K562 (cell line): ENCODE measurements around the gene PLEKHG4B. TPM values are rescaled to one million over a fixed set of nuclear protein-coding genes. Genes with fewer than 3 reads are reported as not detected.

Source experiments
- ATAC-seq: fragments of 200-7000 bp; cut with Tn5 transposase; 3 replicates; pipeline ENCODE4 v1.9.1; 2020; ENCODE audit warnings: moderate library complexity
- BruUV-seq: library from RNA; stranded (reverse); fragments of 400-500 nt; replicated peaks from 2 replicates; lab custom pipeline; 2021; lab: Mats Ljungman, UMichigan
- CTCF ChIA-PET: fragments of 300-600 bp; formaldehyde crosslinking; extraction: SDS; loops from one replicate; lab custom pipeline; 2021; ENCODE audit warnings: low intra/inter-chr PET ratio; lab: Yijun Ruan, JAX
- POLR2A ChIA-PET: fragments of 300-600, 350-650 bp; sonication (Branson Sonifier 250); formaldehyde crosslinking; extraction: SDS; loops from one replicate; lab custom pipeline; 2021; ENCODE audit warnings: antibody characterized with exemption, inconsistent platforms; lab: Yijun Ruan, JAX
- DNase-seq, 4 experiments: peaks; one replicate each; pipeline versions ENCODE4 v3.0.0 to v3.0.0-alpha.2; 2011 to 2018; ENCODE audit warnings: low spot score in 3 of 4, mixed read lengths in 3 of 4; ENCODE audit errors: extremely low read depth in 1 of 4
- FAIRE-seq: peaks from 2 replicates; lab custom pipeline; 2011; peaks lifted over from hg19 to GRCh38; lab: Jason Lieb, UNC
- H2AFZ ChIP-seq: 2 replicates; pipeline ENCODE4 v1.6.0; 2011; ENCODE audit warnings: low read depth, low read length, control low read depth, inconsistent platforms
- H3K27ac ChIP-seq: fragments of 200-600 bp; 3 replicates; pipeline ENCODE4 v1.8.0; 2011; ENCODE audit warnings: low read depth, mild to moderate bottlenecking, control low read depth, inconsistent platforms, low read length, moderate library complexity, mixed read lengths; ENCODE audit errors: extremely low read depth
- H3K27me3 ChIP-seq, 2 experiments: fragments of 300-600 bp in 1 of 2; 2 replicates in 1 of 2; 3 replicates in 1 of 2; pipeline versions ENCODE4 v1.6.0 to v1.8.0; 2011; ENCODE audit warnings: inconsistent platforms in 2 of 2, low read length in 2 of 2, mild to moderate bottlenecking in 1 of 2, mixed read lengths in 1 of 2, moderate library complexity in 1 of 2; ENCODE audit not compliant: control insufficient read depth in 2 of 2, insufficient read depth in 2 of 2
- H3K36me3 ChIP-seq: fragments of 300-600 bp; 3 replicates; pipeline ENCODE4 v1.8.0; 2011; ENCODE audit warnings: mild to moderate bottlenecking, low read length, inconsistent platforms; ENCODE audit not compliant: control insufficient read depth, insufficient read depth
- H3K4me1 ChIP-seq, 2 experiments: fragments of 200-600 bp in 1 of 2; replicated peaks in 1 of 2; 2 replicates in 1 of 2; 3 replicates in 1 of 2; pipeline versions ENCODE4 v1.5.1 to v1.8.0; 2011; ENCODE audit warnings: inconsistent platforms in 2 of 2, low read length in 2 of 2, mild to moderate bottlenecking in 1 of 2, mixed read lengths in 1 of 2, moderate library complexity in 1 of 2; ENCODE audit not compliant: control insufficient read depth in 2 of 2, insufficient read depth in 2 of 2
- H3K4me2 ChIP-seq: 2 replicates; pipeline ENCODE4 v1.6.1; 2011; ENCODE audit warnings: low read length, control low read depth, inconsistent platforms, mixed read lengths; ENCODE audit not compliant: insufficient read depth
- H3K4me3 ChIP-seq: fragments of 200-600 bp; sonication (generic), shearing (Covaris generic); 2 replicates; pipeline ENCODE4 v1.5.1; 2016; ENCODE audit warnings: control low read depth, inconsistent platforms
- H3K79me2 ChIP-seq: fragments of 200-600 bp; 3 replicates; pipeline ENCODE4 v1.8.0; 2011; ENCODE audit warnings: low read length, inconsistent platforms; ENCODE audit not compliant: control insufficient read depth, insufficient read depth
- H3K9ac ChIP-seq, 2 experiments: 2 replicates each; pipeline versions ENCODE4 v1.6.0 to v1.6.1; 2011; ENCODE audit warnings: low read depth in 2 of 2, low read length in 2 of 2, control low read depth in 1 of 2, inconsistent platforms in 1 of 2, mild to moderate bottlenecking in 1 of 2, mixed read lengths in 1 of 2; ENCODE audit not compliant: insufficient read depth in 1 of 2
- H3K9me1 ChIP-seq: one replicate; pipeline ENCODE4 v1.6.0; 2011; ENCODE audit warnings: inconsistent platforms, mild to moderate bottlenecking, low read length, moderate library complexity; ENCODE audit not compliant: control insufficient read depth, insufficient read depth
- H3K9me3 ChIP-seq: replicated peaks from 2 replicates; pipeline ENCODE4 v1.5.1; 2011; ENCODE audit warnings: low read depth, low read length, inconsistent platforms; ENCODE audit not compliant: control insufficient read depth, insufficient read depth
- H4K20me1 ChIP-seq: replicated peaks from 2 replicates; pipeline ENCODE4 v1.6.1; 2011; ENCODE audit warnings: low read length, inconsistent platforms, mixed read lengths; ENCODE audit not compliant: control insufficient read depth, insufficient read depth
- FOXJ2 ChIP-seq: fragments of 200-800 bp; sonication (Bioruptor generic); IDR thresholded peaks from 2 replicates; pipeline ENCODE4 v1.6.1; 2016; ENCODE audit warnings: missing genetic modification characterization, missing compliant biosample characterization
- NFRKB ChIP-seq: fragments of 450-650 bp; IDR thresholded peaks from 2 replicates; pipeline ENCODE4 v1.6.1; 2016; ENCODE audit warnings: low read depth
- PYGO2 ChIP-seq: fragments of 450-650 bp; IDR thresholded peaks from 2 replicates; pipeline ENCODE4 v1.6.1; 2016; ENCODE audit warnings: mild to moderate bottlenecking, missing genetic modification characterization, moderate library complexity, missing compliant biosample characterization
- SRSF7 ChIP-seq: fragments of 200-400 bp; formaldehyde crosslinking; optimal IDR thresholded peaks from 2 replicates; pipeline ENCODE3; 2017; ENCODE audit warnings: mild to moderate bottlenecking, low read depth, low read length
- WGBS: fragments of 100-300 bp; shearing (Covaris generic); methylation state at CpG from one replicate; pipeline ENCODE4 v1.1.6; 2016; ENCODE audit warnings: low coverage, mixed read lengths; ENCODE audit not compliant: insufficient coverage; ENCODE audit errors: missing lambda C conversion rate; 5-methylcytosine and 5-hydroxymethylcytosine counted together
- in situ Hi-C: fragments of 300-500 bp; cut with MboI; formaldehyde crosslinking; loops from 4 replicates; pipeline ENCODE4 v1.15.0; 2018; ENCODE audit warnings: inconsistent platforms, mixed read lengths
- intact Hi-C: fragments of 100-400 bp; cut with micrococcal nuclease; formaldehyde crosslinking; loops from 2 replicates; pipeline ENCODE4 v1.14.2; 2022
- polyA plus RNA-seq, 8 experiments: library from polyadenylated mRNA; depleted of rRNA in 4 of 8; stranded (reverse) in 5 of 8; unstranded in 3 of 8; fragments of >200 nt; fragmentation: Nextera tagmentation in 2 of 8; fragmentation: Illumina TruSeq in 1 of 8; extraction: Ambion mirVana in 2 of 8; extraction: Trizol in 1 of 8; gene quantifications; 2 replicates each; pipeline versions ENCODE4 v1.2.1 to v1.2.3, GENCODE V29; 2011 to 2014; ENCODE audit warnings: inconsistent platforms in 1 of 8, missing spikeins in 1 of 8
- total RNA-seq, 7 experiments: library from RNA; depleted of rRNA in 6 of 7; stranded (reverse); fragments of >200 nt in 6 of 7; fragmentation: Illumina TruSeq in 2 of 7; extraction: Trizol in 2 of 7; gene quantifications; 2 replicates each; pipeline versions ENCODE4 v1.2.1 to v1.2.3, GENCODE V29; 2011 to 2021; ENCODE audit warnings: low replicate concordance in 1 of 7
- TF ChIP-seq, protein P1 (sequence below): IDR thresholded peaks from 3 replicates; pipeline ENCODE4 v1.6.1; 2011; ENCODE audit warnings: borderline replicate concordance, mild to moderate bottlenecking, moderate library complexity; ENCODE audit not compliant: insufficient read length; ENCODE audit errors: extremely low read depth
- TF ChIP-seq, protein P2 (sequence below): fragments of 450-650 bp; IDR thresholded peaks from 2 replicates; pipeline ENCODE4 v1.6.1; 2018; ENCODE audit warnings: mild to moderate bottlenecking, low read depth; ENCODE audit not compliant: partially characterized antibody
- TF ChIP-seq, protein P3 (sequence below): fragments of 450-650 bp; IDR thresholded peaks from 2 replicates; pipeline ENCODE4 v1.7.1; 2018; ENCODE audit warnings: mild to moderate bottlenecking, low read depth; ENCODE audit not compliant: partially characterized antibody
- TF ChIP-seq, protein P4 (sequence below): fragments of 450-650 bp; formaldehyde crosslinking; IDR thresholded peaks from 2 replicates; pipeline ENCODE4 v1.4.0; 2020; ENCODE audit warnings: mild to moderate bottlenecking, moderate library complexity
- TF ChIP-seq, protein P5 (sequence below): fragments of 250-450 bp; sonication (Bioruptor Pico); IDR thresholded peaks from 2 replicates; pipeline ENCODE4 v1.4.0; 2020; ENCODE audit warnings: mild to moderate bottlenecking, moderate library complexity

Gene PLEKHG4B
- total and polyA plus RNA-seq, 9 of the 15 experiments (the other 6 are each of a cell fraction or from before 2014, with no cell fraction given): 0.02 TPM; not detected in 8

DNA sequence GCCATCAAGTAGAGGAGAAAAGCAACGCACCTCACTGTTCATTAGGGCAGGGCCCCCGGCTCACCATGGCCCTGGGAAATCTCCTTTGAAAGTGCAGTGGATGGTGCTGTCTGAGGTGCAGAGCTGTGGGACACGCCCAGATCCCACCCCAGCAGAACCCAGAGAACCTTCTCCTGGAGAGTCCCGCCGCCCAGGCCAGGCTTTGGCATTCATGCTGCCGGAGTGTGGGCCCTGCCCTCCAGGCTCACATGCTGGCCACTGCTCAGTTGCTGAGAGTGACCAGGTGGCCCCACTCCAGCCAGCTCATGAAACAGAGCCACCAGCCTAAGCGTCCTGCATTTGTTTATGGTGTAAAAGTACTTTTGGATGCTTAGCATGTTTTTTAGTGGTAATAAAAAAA is 75.5 kb downstream of the PLEKHG4B start:
- Histone ChIP-seq H3K9ac (no peak overlapping the region), H3K4me1 (peaks cover 0 to 22% of the 10 kb centered on the region in 2 experiments; a peak in 3 of 5 replicates), H3K36me3 (no peaks in the 10 kb centered on the region), H2AFZ (no peak overlapping the region), H3K27me3 (peaks cover 37 to 67% of the 10 kb centered on the region in 2 experiments), H3K27ac (no peak overlapping the region), H3K4me3 (no peak overlapping the region), H3K79me2 (no peaks in the 10 kb centered on the region), H3K4me2 (no peak overlapping the region), H3K9me1 (peaks cover 4% of the 10 kb centered on the region), H3K9me3 (no peaks in the 10 kb centered on the region), H4K20me1 (0 out of 2 replicates have a peak, but pooled peaks cover under 1% of the 10 kb centered on the region)
- intact Hi-C loops: no loop called here
- FAIRE-seq: no peak
- POLR2A ChIA-PET: interaction anchor here (1.2 kb wide), 1 partner anchor 8 kb away, joined by 3 read pairs; no protein-coding TSS in a partner anchor
- 9% methylated on average over 7 of the region's 7 CpGs for WGBS
- in situ Hi-C loops: no loop called here
- no peak for DNase-seq
- BruUV-seq: no TSS peak
- ATAC-seq: no peak
- CTCF ChIA-PET: no interaction called here
- TF ChIP-seq FOXJ2 (no peak), SRSF7 (no peak), PYGO2 (tag) (no peak), NFRKB (no peak)
- TF ChIP-seq, protein P1, sequence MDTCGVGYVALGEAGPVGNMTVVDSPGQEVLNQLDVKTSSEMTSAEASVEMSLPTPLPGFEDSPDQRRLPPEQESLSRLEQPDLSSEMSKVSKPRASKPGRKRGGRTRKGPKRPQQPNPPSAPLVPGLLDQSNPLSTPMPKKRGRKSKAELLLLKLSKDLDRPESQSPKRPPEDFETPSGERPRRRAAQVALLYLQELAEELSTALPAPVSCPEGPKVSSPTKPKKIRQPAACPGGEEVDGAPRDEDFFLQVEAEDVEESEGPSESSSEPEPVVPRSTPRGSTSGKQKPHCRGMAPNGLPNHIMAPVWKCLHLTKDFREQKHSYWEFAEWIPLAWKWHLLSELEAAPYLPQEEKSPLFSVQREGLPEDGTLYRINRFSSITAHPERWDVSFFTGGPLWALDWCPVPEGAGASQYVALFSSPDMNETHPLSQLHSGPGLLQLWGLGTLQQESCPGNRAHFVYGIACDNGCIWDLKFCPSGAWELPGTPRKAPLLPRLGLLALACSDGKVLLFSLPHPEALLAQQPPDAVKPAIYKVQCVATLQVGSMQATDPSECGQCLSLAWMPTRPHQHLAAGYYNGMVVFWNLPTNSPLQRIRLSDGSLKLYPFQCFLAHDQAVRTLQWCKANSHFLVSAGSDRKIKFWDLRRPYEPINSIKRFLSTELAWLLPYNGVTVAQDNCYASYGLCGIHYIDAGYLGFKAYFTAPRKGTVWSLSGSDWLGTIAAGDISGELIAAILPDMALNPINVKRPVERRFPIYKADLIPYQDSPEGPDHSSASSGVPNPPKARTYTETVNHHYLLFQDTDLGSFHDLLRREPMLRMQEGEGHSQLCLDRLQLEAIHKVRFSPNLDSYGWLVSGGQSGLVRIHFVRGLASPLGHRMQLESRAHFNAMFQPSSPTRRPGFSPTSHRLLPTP: no peak
- TF ChIP-seq, protein P2, sequence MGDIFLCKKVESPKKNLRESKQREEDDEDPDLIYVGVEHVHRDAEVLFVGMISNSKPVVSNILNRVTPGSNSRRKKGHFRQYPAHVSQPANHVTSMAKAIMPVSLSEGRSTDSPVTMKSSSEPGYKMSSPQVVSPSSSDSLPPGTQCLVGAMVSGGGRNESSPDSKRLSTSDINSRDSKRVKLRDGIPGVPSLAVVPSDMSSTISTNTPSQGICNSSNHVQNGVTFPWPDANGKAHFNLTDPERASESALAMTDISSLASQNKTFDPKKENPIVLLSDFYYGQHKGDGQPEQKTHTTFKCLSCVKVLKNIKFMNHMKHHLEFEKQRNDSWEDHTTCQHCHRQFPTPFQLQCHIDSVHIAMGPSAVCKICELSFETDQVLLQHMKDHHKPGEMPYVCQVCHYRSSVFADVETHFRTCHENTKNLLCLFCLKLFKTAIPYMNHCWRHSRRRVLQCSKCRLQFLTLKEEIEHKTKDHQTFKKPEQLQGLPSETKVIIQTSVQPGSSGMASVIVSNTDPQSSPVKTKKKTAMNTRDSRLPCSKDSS: no peak
- TF ChIP-seq, protein P3, sequence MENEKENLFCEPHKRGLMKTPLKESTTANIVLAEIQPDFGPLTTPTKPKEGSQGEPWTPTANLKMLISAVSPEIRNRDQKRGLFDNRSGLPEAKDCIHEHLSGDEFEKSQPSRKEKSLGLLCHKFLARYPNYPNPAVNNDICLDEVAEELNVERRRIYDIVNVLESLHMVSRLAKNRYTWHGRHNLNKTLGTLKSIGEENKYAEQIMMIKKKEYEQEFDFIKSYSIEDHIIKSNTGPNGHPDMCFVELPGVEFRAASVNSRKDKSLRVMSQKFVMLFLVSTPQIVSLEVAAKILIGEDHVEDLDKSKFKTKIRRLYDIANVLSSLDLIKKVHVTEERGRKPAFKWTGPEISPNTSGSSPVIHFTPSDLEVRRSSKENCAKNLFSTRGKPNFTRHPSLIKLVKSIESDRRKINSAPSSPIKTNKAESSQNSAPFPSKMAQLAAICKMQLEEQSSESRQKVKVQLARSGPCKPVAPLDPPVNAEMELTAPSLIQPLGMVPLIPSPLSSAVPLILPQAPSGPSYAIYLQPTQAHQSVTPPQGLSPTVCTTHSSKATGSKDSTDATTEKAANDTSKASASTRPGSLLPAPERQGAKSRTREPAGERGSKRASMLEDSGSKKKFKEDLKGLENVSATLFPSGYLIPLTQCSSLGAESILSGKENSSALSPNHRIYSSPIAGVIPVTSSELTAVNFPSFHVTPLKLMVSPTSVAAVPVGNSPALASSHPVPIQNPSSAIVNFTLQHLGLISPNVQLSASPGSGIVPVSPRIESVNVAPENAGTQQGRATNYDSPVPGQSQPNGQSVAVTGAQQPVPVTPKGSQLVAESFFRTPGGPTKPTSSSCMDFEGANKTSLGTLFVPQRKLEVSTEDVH: no peak
- TF ChIP-seq, protein P4, sequence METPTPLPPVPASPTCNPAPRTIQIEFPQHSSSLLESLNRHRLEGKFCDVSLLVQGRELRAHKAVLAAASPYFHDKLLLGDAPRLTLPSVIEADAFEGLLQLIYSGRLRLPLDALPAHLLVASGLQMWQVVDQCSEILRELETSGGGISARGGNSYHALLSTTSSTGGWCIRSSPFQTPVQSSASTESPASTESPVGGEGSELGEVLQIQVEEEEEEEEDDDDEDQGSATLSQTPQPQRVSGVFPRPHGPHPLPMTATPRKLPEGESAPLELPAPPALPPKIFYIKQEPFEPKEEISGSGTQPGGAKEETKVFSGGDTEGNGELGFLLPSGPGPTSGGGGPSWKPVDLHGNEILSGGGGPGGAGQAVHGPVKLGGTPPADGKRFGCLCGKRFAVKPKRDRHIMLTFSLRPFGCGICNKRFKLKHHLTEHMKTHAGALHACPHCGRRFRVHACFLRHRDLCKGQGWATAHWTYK: no peak
- TF ChIP-seq, protein P5, sequence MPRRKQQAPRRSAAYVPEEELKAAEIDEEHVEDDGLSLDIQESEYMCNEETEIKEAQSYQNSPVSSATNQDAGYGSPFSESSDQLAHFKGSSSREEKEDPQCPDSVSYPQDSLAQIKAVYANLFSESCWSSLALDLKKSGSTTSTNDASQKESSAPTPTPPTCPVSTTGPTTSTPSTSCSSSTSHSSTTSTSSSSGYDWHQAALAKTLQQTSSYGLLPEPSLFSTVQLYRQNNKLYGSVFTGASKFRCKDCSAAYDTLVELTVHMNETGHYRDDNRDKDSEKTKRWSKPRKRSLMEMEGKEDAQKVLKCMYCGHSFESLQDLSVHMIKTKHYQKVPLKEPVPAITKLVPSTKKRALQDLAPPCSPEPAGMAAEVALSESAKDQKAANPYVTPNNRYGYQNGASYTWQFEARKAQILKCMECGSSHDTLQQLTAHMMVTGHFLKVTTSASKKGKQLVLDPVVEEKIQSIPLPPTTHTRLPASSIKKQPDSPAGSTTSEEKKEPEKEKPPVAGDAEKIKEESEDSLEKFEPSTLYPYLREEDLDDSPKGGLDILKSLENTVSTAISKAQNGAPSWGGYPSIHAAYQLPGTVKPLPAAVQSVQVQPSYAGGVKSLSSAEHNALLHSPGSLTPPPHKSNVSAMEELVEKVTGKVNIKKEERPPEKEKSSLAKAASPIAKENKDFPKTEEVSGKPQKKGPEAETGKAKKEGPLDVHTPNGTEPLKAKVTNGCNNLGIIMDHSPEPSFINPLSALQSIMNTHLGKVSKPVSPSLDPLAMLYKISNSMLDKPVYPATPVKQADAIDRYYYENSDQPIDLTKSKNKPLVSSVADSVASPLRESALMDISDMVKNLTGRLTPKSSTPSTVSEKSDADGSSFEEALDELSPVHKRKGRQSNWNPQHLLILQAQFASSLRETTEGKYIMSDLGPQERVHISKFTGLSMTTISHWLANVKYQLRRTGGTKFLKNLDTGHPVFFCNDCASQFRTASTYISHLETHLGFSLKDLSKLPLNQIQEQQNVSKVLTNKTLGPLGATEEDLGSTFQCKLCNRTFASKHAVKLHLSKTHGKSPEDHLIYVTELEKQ (CRISPR knock-in tag): no peak
